ENCODE measurements around the gene ABHD16A.

The ABHD16A gene

GRCh38 chr6:31658983-31659648 lies 44.0 kb downstream of the ABHD16A start:
- DNase-seq: no peak
- TF ChIP-seq CTCF (IDR thresholded peaks at IDR 0.05; ENCODE audit: low read depth, low read length): no peak
- H3K27me3 ChIP-seq: no peaks in the 10 kb centered on the region
- H3K4me1 ChIP-seq: no peaks in the 10 kb centered on the region
- H3K9me3 ChIP-seq: no peaks in the 10 kb centered on the region
- peak overlapping the region; percentile 85 for H3K4me3 ChIP-seq (ENCODE audit: low read depth, low read length)
- H3K36me3 ChIP-seq: peaks cover 8% of the 10 kb centered on the region

DNA sequence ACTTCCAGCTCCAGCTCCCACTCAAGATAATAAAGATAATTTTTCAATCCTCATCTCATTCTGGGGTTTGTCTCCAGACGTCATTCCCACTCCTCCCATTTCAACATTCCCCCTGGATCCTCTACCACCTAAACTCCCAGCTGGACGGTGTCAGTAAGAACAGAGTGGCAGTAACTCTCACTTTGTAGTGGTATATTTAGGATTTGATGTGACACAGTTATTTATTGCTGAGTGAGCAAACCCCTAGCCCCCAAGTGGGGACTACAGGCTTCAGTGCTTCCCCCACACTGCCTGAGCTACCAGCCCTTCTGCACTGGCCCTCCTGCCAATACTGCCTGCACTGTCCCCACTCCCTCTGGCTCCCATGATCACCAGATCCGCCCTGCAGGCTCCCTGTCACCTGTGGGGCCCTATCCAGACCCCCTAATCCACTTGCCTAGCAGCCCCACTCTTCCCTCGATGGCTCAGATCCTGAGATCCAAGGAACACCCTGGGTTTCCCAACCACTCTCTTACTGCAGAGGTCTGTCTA lies 44.9 kb downstream of the ABHD16A start:
- no peak for TF ChIP-seq CTCF (IDR thresholded peaks at IDR 0.05; ENCODE audit: low read depth, low read length)
- H3K27me3 ChIP-seq: no peaks in the 10 kb centered on the region
- H3K4me3 ChIP-seq (ENCODE audit: low read depth, low read length): no peak overlapping the region; the same call in 1 of the 2 replicates
- no peaks in the 10 kb centered on the region for H3K4me1 ChIP-seq
- DNase-seq: no peak
- peaks cover 1% of the 10 kb centered on the region; the same call in 1 of the 2 replicates for H3K36me3 ChIP-seq
- no peaks in the 10 kb centered on the region for H3K9me3 ChIP-seq

DNA sequence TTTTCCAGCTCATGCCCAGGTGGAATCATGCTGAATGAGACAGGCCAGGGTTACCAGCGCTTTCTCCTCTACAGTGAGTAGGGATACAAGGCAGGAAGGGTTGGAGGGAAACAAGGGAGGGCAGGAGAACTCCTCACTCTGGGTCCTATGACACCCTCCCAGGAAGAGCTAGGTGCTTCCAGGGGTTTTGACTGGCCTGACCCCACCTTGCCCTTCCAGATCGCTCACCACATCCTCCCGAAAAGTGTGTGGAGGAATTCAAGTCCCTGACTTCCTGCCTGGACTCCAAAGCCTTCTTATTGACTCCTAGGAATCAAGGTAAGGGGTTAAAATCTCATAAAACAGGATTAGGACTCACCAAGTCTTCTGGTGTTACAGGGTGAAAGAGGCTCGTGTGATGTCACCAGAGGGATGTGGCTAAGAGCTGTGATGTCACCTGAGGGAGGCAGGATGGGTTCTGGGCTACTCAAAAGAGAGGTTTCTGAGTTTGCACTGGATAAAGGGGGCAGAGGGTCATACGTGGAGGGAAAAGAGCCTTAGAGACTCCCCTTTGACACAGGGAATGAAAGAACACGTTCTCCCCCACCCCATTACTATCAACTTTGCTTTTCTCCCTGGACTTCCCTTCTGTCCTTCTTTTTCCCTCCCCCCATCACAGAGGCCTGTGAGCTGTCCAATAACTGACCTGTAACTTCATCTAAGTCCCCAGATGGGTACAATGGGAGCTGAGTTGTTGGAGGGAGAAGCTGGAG lies 45.5 kb downstream of the ABHD16A start:
- H3K4me1 ChIP-seq: no peaks in the 10 kb centered on the region
- TF ChIP-seq CTCF (IDR thresholded peaks at IDR 0.05; ENCODE audit: low read depth, low read length): no peak
- no peaks in the 10 kb centered on the region for H3K27me3 ChIP-seq
- no peak overlapping the region for H3K4me3 ChIP-seq (ENCODE audit: low read depth, low read length)
- H3K36me3 ChIP-seq: no peaks in the 10 kb centered on the region
- no peak for DNase-seq
- no peaks in the 10 kb centered on the region for H3K9me3 ChIP-seq

- no peak within 1 kb of the TSS for H3K4me3 ChIP-seq (ENCODE audit: low read depth, low read length)
- no peaks in the 10 kb centered on the region for H3K4me1 ChIP-seq
- no peak for TF ChIP-seq CTCF (IDR thresholded peaks at IDR 0.05; ENCODE audit: low read depth, low read length)
- no peaks in the 10 kb centered on the region for H3K27me3 ChIP-seq
- no peaks in the 10 kb centered on the region for H3K9me3 ChIP-seq
- H3K36me3 ChIP-seq: peaks cover 5% of the 10 kb centered on the region; the same call in 1 of the 2 replicates
- no peak for DNase-seq
Observed at GRCh38 chr6:31655349-31656237, 47.5 kb downstream of the ABHD16A start, which contains the start of gene APOM. TSS of gene APOM (plus strand) at chr6:31655894. CDS start at chr6:31655967, 73 bp downstream.

DNA sequence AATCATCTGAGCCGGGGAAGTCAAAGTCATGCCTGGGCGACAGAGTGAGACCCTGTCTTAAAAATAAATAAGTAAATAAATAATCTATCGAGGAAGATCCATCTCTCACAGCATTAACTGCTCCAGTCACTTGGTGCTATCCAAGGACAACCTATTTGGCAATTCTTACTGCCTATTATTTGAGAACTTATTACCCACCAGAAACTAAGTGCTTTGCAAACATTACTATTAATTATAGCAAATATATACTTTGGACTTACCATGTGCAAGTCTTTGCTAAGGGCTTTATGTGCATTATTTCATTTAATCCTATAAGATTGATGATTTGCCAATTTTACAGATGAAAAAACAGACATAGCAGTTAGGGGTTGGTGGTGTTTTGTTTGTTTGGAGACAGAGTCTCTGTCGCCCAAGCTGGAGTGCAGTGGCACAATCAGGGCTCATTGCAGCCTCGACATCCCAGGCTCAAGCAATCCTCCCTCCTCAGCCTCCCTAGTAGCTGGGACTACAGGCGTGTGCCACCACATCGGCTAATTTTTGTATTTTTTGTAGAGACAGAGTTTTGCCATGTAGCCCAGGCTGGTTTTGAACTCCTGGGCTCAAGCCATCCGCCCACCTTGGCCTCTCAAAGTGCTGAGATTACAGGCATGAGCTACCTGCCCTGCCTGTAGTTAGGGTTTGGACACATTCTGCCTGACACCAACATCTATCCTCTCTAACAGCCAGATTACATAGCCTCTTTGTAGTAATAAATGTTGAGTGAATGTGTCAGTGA lies 48.4 kb downstream of the ABHD16A start:
- no peaks in the 10 kb centered on the region for H3K4me1 ChIP-seq
- H3K9me3 ChIP-seq: no peaks in the 10 kb centered on the region
- H3K36me3 ChIP-seq: peaks cover 6% of the 10 kb centered on the region
- no peak for DNase-seq
- H3K4me3 ChIP-seq (ENCODE audit: low read depth, low read length): no peak overlapping the region
- TF ChIP-seq CTCF (IDR thresholded peaks at IDR 0.05; ENCODE audit: low read depth, low read length): no peak
- no peaks in the 10 kb centered on the region for H3K27me3 ChIP-seq
